Thyroid gland (tissue), 4 donors: ENCODE results near the gene SETD7.

Source experiments
- POLR2A ChIP-seq, 2 donors: fragments of 450-650 bp; IDR thresholded peaks; one replicate each; pipeline ENCODE4 v1.6.1; 2017; ENCODE audit warnings: antibody characterized with exemption in 2 of 2, mild to moderate bottlenecking in 2 of 2, moderate library complexity in 1 of 2
- TF ChIP-seq, protein P1 (sequence below), 6 experiments: fragments of 200-600 bp in 3 of 6; fragments of 450-650 bp in 3 of 6; sonication (generic) in 3 of 6; IDR thresholded peaks; one replicate each; pipeline ENCODE4 v1.5.1; 2016 to 2019; ENCODE audit warnings: antibody characterized with exemption in 6 of 6, mild to moderate bottlenecking in 2 of 6, inconsistent platforms in 1 of 6, moderate library complexity in 1 of 6

DNA sequence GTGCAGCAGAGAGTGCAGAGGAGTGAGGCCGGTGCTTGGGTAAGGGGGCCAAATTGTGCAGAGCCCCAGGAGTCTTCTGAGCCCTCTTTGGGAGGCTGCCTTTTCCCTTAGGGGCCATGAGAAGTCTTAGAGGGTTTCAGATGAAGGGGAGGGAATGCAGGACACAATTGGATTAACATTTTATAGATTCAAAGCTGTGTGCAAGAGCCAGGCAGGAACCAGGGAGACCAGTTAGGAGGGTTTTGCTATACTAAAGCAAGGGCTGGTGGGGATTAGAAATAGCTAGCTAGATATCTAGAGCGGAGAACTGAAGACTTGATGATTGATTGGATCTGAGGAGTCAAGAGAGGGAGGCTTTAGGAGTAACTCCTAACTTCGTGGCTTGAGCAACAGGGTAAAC, 49.5 kb upstream of the SETD7 start:
- TF ChIP-seq, protein P1, sequence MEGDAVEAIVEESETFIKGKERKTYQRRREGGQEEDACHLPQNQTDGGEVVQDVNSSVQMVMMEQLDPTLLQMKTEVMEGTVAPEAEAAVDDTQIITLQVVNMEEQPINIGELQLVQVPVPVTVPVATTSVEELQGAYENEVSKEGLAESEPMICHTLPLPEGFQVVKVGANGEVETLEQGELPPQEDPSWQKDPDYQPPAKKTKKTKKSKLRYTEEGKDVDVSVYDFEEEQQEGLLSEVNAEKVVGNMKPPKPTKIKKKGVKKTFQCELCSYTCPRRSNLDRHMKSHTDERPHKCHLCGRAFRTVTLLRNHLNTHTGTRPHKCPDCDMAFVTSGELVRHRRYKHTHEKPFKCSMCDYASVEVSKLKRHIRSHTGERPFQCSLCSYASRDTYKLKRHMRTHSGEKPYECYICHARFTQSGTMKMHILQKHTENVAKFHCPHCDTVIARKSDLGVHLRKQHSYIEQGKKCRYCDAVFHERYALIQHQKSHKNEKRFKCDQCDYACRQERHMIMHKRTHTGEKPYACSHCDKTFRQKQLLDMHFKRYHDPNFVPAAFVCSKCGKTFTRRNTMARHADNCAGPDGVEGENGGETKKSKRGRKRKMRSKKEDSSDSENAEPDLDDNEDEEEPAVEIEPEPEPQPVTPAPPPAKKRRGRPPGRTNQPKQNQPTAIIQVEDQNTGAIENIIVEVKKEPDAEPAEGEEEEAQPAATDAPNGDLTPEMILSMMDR (IDR thresholded peaks at IDR 0.05) = no peak
- no peak for TF ChIP-seq POLR2A (IDR thresholded peaks at IDR 0.05)
